GM12874 (cell line): ENCODE results near the gene ZNF358.

Experiments used
- TF ChIP-seq, protein P1 (sequence below): IDR thresholded peaks from 2 replicates; pipeline ENCODE4 v1.5.1; 2011; ENCODE audit warnings: low read depth, mild to moderate bottlenecking, control low read depth, low read length, moderate library complexity; ENCODE audit not compliant: insufficient read depth

Gene ZNF358

DNA sequence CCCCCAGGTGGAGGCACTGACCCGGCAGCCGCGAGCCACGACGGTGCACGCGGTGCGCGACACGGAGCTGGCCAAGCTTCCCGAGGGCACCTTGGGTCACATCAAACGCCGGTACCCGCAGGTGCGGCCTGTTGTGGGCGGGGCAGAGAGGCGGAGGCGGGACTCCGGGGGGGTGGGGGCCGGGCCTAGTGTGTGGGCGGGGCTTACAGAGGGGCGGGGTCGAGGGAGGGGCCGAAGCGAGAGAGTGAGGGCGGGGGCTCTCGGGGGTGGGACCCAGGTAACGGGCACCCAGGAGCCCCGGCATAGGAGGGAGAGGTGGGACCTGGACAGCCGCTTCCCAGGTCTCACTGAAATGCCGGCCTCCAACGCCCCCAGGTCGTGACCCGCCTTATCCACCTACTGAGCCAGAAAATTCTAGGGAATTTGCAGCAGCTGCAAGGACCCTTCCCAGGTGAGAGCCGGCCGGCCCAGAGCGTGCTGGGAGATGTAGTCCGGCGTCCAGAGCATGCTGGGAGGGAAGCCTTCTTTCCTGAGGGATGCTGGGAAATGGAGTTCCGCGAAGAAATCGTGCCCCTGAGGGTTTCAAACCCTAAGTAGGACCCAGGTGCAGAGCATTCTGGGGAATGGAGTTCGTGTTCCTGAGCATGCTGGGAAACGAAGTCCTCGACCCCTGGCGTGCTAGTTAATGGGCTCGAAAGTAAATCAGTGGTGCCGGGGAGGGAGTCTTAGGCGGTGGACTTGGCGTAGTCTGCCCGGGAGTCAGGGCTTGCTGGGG is 35.3 kb downstream of the ZNF358 start:
- TF ChIP-seq, protein P1, sequence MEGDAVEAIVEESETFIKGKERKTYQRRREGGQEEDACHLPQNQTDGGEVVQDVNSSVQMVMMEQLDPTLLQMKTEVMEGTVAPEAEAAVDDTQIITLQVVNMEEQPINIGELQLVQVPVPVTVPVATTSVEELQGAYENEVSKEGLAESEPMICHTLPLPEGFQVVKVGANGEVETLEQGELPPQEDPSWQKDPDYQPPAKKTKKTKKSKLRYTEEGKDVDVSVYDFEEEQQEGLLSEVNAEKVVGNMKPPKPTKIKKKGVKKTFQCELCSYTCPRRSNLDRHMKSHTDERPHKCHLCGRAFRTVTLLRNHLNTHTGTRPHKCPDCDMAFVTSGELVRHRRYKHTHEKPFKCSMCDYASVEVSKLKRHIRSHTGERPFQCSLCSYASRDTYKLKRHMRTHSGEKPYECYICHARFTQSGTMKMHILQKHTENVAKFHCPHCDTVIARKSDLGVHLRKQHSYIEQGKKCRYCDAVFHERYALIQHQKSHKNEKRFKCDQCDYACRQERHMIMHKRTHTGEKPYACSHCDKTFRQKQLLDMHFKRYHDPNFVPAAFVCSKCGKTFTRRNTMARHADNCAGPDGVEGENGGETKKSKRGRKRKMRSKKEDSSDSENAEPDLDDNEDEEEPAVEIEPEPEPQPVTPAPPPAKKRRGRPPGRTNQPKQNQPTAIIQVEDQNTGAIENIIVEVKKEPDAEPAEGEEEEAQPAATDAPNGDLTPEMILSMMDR: no peak

DNA sequence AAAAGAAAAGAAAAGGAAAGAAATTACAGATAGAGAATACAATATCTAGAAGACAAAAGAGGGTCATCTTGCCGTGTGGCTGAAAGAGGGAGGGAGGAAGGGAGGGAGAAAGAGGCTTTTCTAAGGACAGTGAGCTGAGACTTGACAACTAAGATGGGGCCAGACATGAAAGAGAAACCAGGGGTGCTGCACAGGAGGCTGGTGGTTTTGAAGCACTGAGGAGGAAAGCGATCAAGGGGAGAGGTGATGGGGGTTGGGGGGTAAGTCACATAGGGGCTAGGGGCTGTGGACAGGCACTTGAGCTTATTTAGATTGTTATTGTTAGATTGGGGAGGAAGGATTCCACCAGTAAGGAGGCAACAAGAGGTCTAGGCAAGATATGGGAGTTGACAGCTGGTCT is 36.9 kb downstream of the ZNF358 start:
- TF ChIP-seq, protein P1: no peak

DNA sequence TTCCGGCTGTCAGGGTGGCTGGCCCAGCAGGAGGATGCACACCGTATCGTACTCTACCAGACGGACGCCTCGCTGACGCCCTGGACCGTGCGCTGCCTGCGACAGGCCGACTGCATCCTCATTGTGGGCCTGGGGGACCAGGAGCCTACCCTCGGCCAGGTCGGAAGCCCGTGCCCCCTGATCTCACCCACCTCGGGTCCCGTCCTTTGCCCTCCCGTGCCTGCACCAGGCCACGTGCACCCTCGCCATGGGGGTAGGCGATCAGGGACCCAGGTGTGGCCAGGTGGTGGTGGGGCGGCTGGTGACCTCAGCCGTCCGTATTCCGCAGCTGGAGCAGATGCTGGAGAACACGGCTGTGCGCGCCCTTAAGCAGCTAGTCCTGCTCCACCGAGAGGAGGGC is 38.7 kb downstream of the ZNF358 start:
- TF ChIP-seq, protein P1: no peak

- TF ChIP-seq, protein P1: no peak
Measured at GRCh38 chr19:7554990-7555864, 39.3 kb downstream of the ZNF358 start.

GRCh38 chr19:7556696-7557315 is 40.9 kb downstream of the ZNF358 start:
- TF ChIP-seq, protein P1: no peak

GRCh38 chr19:7558667-7559066 is 42.8 kb downstream of the ZNF358 start:
- TF ChIP-seq, protein P1: no peak

DNA sequence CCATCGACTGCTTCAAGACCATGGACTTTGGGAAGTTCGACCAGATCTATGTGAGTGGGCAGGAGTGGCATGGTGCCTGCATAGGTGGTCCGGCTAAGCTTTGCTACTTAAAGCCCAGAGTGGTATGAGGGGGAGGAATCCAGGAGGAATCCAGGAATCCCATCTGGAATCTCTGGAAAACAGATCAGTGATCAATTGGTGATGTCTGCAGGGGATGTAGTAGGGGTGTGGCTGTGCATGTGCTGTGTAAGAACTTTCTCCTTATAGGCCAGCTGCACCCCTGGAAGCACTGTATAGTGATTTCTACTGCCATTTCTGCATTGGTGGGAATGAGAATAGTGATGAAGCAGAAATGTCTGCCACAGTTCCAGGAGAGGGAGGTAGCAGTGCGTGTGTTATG is 43.2 kb downstream of the ZNF358 start:
- TF ChIP-seq, protein P1: no peak
